MM.1S (cell line): ENCODE data around the gene GAB2.

Experiments
- DNase-seq: peaks from one replicate; pipeline ENCODE4 v3.0.0-alpha.2; 2015
- H2AFZ ChIP-seq: fragments of 300-600 bp; sonication (generic); 2 replicates; pipeline ENCODE4 v1.6.0; 2016; ENCODE audit warnings: antibody characterized with exemption, low read length
- H3F3A ChIP-seq: fragments of 300-600 bp; sonication (generic); 2 replicates; pipeline ENCODE4 v1.6.1; 2016; ENCODE audit warnings: mild to moderate bottlenecking, antibody characterized with exemption, low read length, moderate library complexity, mixed read lengths; ENCODE audit not compliant: insufficient read depth
- H3K27ac ChIP-seq: fragments of 300-600 bp; sonication (generic); 2 replicates; pipeline ENCODE4 v1.5.1; 2016; ENCODE audit warnings: mild to moderate bottlenecking, low read length
- H3K27me3 ChIP-seq: fragments of 300-600 bp; sonication (generic); replicated peaks from 2 replicates; pipeline ENCODE4 v1.6.0; 2016; ENCODE audit warnings: low read length; ENCODE audit not compliant: insufficient read depth
- H3K36me3 ChIP-seq: fragments of 300-600 bp; sonication (generic); replicated peaks from 2 replicates; pipeline ENCODE4 v1.6.1; 2016; ENCODE audit warnings: mild to moderate bottlenecking, low read length, mixed read lengths; ENCODE audit not compliant: insufficient read depth
- H3K4me1 ChIP-seq: fragments of 300-600 bp; sonication (generic); 2 replicates; pipeline ENCODE4 v1.6.1; 2016; ENCODE audit warnings: low read length, mixed read lengths
- H3K4me2 ChIP-seq: fragments of 300-600 bp; sonication (generic); 2 replicates; pipeline ENCODE4 v1.6.0; 2016; ENCODE audit warnings: low read depth, low read length
- H3K4me3 ChIP-seq: fragments of 300-600 bp; sonication (generic); 2 replicates; pipeline ENCODE4 v1.5.1; 2016; ENCODE audit warnings: low read length, mixed read lengths
- H3K79me2 ChIP-seq: fragments of 300-600 bp; sonication (generic); 2 replicates; pipeline ENCODE4 v1.6.1; 2016; ENCODE audit warnings: mixed run types, low read length, mixed read lengths
- H3K9ac ChIP-seq: fragments of 300-600 bp; sonication (generic); 2 replicates; pipeline ENCODE4 v1.6.1; 2016; ENCODE audit warnings: low read length, mixed read lengths
- H3K9me2 ChIP-seq: fragments of 300-600 bp; sonication (generic); replicated peaks from 2 replicates; pipeline ENCODE4 v1.6.1; 2016; ENCODE audit warnings: mild to moderate bottlenecking, low read length, mixed read lengths; ENCODE audit not compliant: insufficient read depth
- H3K9me3 ChIP-seq: fragments of 300-600 bp; sonication (generic); replicated peaks from 2 replicates; pipeline ENCODE4 v1.6.1; 2016; ENCODE audit warnings: mild to moderate bottlenecking, low read length, mixed read lengths; ENCODE audit not compliant: insufficient read depth
- H4K20me1 ChIP-seq: fragments of 300-600 bp; sonication (generic); 2 replicates; pipeline ENCODE4 v1.6.1; 2016; ENCODE audit warnings: mild to moderate bottlenecking, low read length, moderate library complexity, mixed read lengths; ENCODE audit not compliant: insufficient read depth
- CTCF ChIP-seq: fragments of 300-600 bp; sonication (generic); IDR thresholded peaks from 2 replicates; pipeline ENCODE4 v1.5.1; 2016; ENCODE audit warnings: antibody characterized with exemption, low read length, mixed read lengths
- EZH2 ChIP-seq: fragments of 300-600 bp; sonication (generic); optimal IDR thresholded peaks from 2 replicates; pipeline ENCODE3; 2017; ENCODE audit warnings: low read depth, mild to moderate bottlenecking, antibody characterized with exemption, low read length, mixed read lengths
- EZH2phosphoT487 ChIP-seq: fragments of 300-600 bp; sonication (generic); IDR thresholded peaks from 2 replicates; pipeline ENCODE4 v1.6.1; 2018; ENCODE audit warnings: antibody characterized with exemption, low read length

Gene GAB2

GRCh38 chr11:78284260-78284659 lies 133.4 kb downstream of the GAB2 start:
- Histone ChIP-seq H3K27ac (no peak overlapping the region), H3K4me1 (no peaks in the 10 kb centered on the region), H3K9me3 (no peaks in the 10 kb centered on the region), H3K79me2 (no peaks in the 10 kb centered on the region), H4K20me1 (no peaks in the 10 kb centered on the region), H3K27me3 (no peaks in the 10 kb centered on the region), H3F3A (no peaks in the 10 kb centered on the region), H3K4me3 (no peak overlapping the region), H3K9me2 (no peaks in the 10 kb centered on the region), H2AFZ (no peak overlapping the region), H3K9ac (no peak overlapping the region), H3K36me3 (no peaks in the 10 kb centered on the region), H3K4me2 (no peak overlapping the region)
- DNase-seq = no peak
- no peak for TF ChIP-seq EZH2phosphoT487
- no peak for TF ChIP-seq EZH2
- no peak for TF ChIP-seq CTCF

- no peaks in the 10 kb centered on the region for H3K36me3 ChIP-seq
- H3F3A ChIP-seq = no peaks in the 10 kb centered on the region
- no peak overlapping the region for H3K9ac ChIP-seq
- no peak for DNase-seq
- H3K79me2 ChIP-seq = no peaks in the 10 kb centered on the region
- H3K4me1 ChIP-seq = no peaks in the 10 kb centered on the region
- TF ChIP-seq CTCF (no peak), EZH2 (no peak), EZH2phosphoT487 (no peak)
- H3K4me3 ChIP-seq = no peak overlapping the region
- no peaks in the 10 kb centered on the region for H3K27me3 ChIP-seq
- H3K9me2 ChIP-seq = no peaks in the 10 kb centered on the region
- H3K4me2 ChIP-seq = no peak overlapping the region
- no peaks in the 10 kb centered on the region for H4K20me1 ChIP-seq
- no peak overlapping the region for H2AFZ ChIP-seq
- H3K27ac ChIP-seq = no peak overlapping the region
- no peaks in the 10 kb centered on the region for H3K9me3 ChIP-seq
These were observed 134.8 kb downstream of the GAB2 start for GRCh38 chr11:78282821-78283220.

- Histone ChIP-seq H3K4me3 (no peak overlapping the region), H3K79me2 (no peaks in the 10 kb centered on the region), H3K9ac (no peak overlapping the region), H3F3A (no peaks in the 10 kb centered on the region), H3K27ac (no peak overlapping the region), H3K27me3 (no peaks in the 10 kb centered on the region), H4K20me1 (no peaks in the 10 kb centered on the region), H2AFZ (no peak overlapping the region), H3K9me2 (no peaks in the 10 kb centered on the region), H3K36me3 (no peaks in the 10 kb centered on the region), H3K4me2 (no peak overlapping the region), H3K9me3 (no peaks in the 10 kb centered on the region), H3K4me1 (no peaks in the 10 kb centered on the region)
- no peak for DNase-seq
- TF ChIP-seq EZH2phosphoT487 = no peak
- no peak for TF ChIP-seq CTCF
- TF ChIP-seq EZH2 = no peak
These were observed 136.1 kb downstream of the GAB2 start for GRCh38 chr11:78281511-78281910.
